Raji (cell line): ENCODE data around the gene SCG5.
"Not testable (repeated sequence)": the region's sequence is repeated elsewhere in the genome, so short reads cannot be mapped to it uniquely, and the experiment has no call there.

ENCODE experiments used
- POLR2A ChIP-seq: IDR thresholded peaks from 2 replicates; pipeline ENCODE4 v1.6.1; 2011; ENCODE audit warnings: low read depth, low read length, control low read depth; ENCODE audit not compliant: insufficient read depth

The SCG5 gene

GRCh38 chr15:32641517-32642059 is at the start of gene SCG5:
TSS of gene SCG5 (plus strand) at chr15:32641710. CDS start at chr15:32643593, 1,883 bp downstream.
- TF ChIP-seq POLR2A = no peak

GRCh38 chr15:32593151-32593550 is 48.4 kb upstream of the SCG5 start, which contains the start of gene GOLGA8N:
TSS of gene GOLGA8N (plus strand) at chr15:32593456.
- TF ChIP-seq POLR2A = not testable (repeated sequence)

GRCh38 chr15:32615051-32615870 is 26.2 kb upstream of the SCG5 start, which contains the start of gene ARHGAP11A:
TSS of gene ARHGAP11A (plus strand) at chr15:32615504. CDS start at chr15:32616212, 708 bp downstream.
- TF ChIP-seq POLR2A = peak; percentile 23; the same call in 1 of the 2 replicates

- no peak for TF ChIP-seq POLR2A
These were observed 5.1 kb upstream of the SCG5 start for GRCh38 chr15:32636410-32636809.

- no peak for TF ChIP-seq POLR2A
These were observed 4.5 kb upstream of the SCG5 start for GRCh38 chr15:32636908-32637567.

GRCh38 chr15:32637704-32638103 is 3.8 kb upstream of the SCG5 start:
- TF ChIP-seq POLR2A = no peak

GRCh38 chr15:32642667-32643435 is 1.3 kb downstream of the SCG5 start:
- no peak for TF ChIP-seq POLR2A

- no peak for TF ChIP-seq POLR2A
These were observed 2.5 kb downstream of the SCG5 start for GRCh38 chr15:32643907-32644445.

GRCh38 chr15:32646291-32646690 is 4.8 kb downstream of the SCG5 start:
- TF ChIP-seq POLR2A = no peak

- TF ChIP-seq POLR2A = no peak
These were observed 7.8 kb downstream of the SCG5 start for GRCh38 chr15:32649342-32649741.

GRCh38 chr15:32651229-32651837 is 9.8 kb downstream of the SCG5 start:
- no peak for TF ChIP-seq POLR2A

GRCh38 chr15:32652178-32652577 is 10.7 kb downstream of the SCG5 start:
- no peak for TF ChIP-seq POLR2A

- TF ChIP-seq POLR2A = no peak
These were observed 14.6 kb downstream of the SCG5 start for GRCh38 chr15:32656091-32656490.

GRCh38 chr15:32656496-32656895 is 15.0 kb downstream of the SCG5 start:
- no peak for TF ChIP-seq POLR2A
